ENCODE data around the gene MSL3. TPM values are rescaled to one million over a fixed set of nuclear protein-coding genes. Genes with fewer than 3 reads are reported as not detected.

Gene MSL3
- polyA plus RNA-seq, 4 donors = 18.2 to 36.2 (median 23.0) TPM

Other genes with a start within 250 kb of the MSL3 start
- 1 to 10 TPM in 3 of 4 donors, not detected in 1; 1.1 to 3.5 (median 3.3) TPM for gene ARHGAP6, start 92.3 kb upstream of the MSL3 start, polyA plus RNA-seq

Data from small intestine (tissue), 4 donors.